ENCODE measurements around the gene SOX18.

- no peak for TF ChIP-seq CTCF (CRISPR knock-in tag; IDR thresholded peaks at IDR 0.05)
- no peak for TF ChIP-seq POLR2AphosphoS5 (IDR thresholded peaks at IDR 0.05; ENCODE audit: low read depth, low read length)
- no peak for TF ChIP-seq SRF (IDR thresholded peaks at IDR 0.05; ENCODE audit: low read depth, low read length)
These were observed 18.4 kb upstream of the SOX18 start for GRCh38 chr20:64067733-64068307.

Measured in HepG2 (cell line).